Small intestine (tissue), 7 donors: Measurements from ENCODE around the gene ZNF83. TPM values are rescaled to one million over a fixed set of nuclear protein-coding genes. Genes with fewer than 3 reads are reported as not detected.
"Not testable (repeated sequence)": the region's sequence is repeated elsewhere in the genome, so short reads cannot be mapped to it uniquely, and the experiment has no call there.

Experiments used
- DNase-seq, 2 donors: peaks; one replicate each; pipeline versions ENCODE4 v3.0.0 to v3.0.0-alpha.2; 2013
- FAIRE-seq: peaks from 2 replicates; lab custom pipeline; 2012; peaks lifted over from hg19 to GRCh38; lab: Jason Lieb, UNC
- H3K27ac ChIP-seq, 3 donors: one replicate each; pipeline ENCODE4 v1.5.1; 2013; ENCODE audit warnings: low read length in 2 of 3, mild to moderate bottlenecking in 2 of 3, control low read depth in 1 of 3, inconsistent platforms in 1 of 3, low read depth in 1 of 3, moderate library complexity in 1 of 3
- H3K27me3 ChIP-seq, 3 donors: one replicate each; pipeline ENCODE4 v1.6.1; 2013; ENCODE audit warnings: low read length in 3 of 3, inconsistent platforms in 1 of 3; ENCODE audit not compliant: control insufficient read depth in 3 of 3, insufficient read depth in 3 of 3
- H3K36me3 ChIP-seq, 3 donors: one replicate each; pipeline ENCODE4 v1.6.1; 2013; ENCODE audit warnings: low read length in 3 of 3, inconsistent platforms in 1 of 3, low read depth in 1 of 3, mild to moderate bottlenecking in 1 of 3, moderate library complexity in 1 of 3; ENCODE audit not compliant: control insufficient read depth in 3 of 3, insufficient read depth in 2 of 3
- H3K4me1 ChIP-seq, 3 donors: one replicate each; pipeline ENCODE4 v1.6.1; 2013; ENCODE audit warnings: low read length in 2 of 3, inconsistent platforms in 1 of 3, low read depth in 1 of 3, mild to moderate bottlenecking in 1 of 3, moderate library complexity in 1 of 3; ENCODE audit not compliant: control insufficient read depth in 3 of 3, insufficient read depth in 2 of 3
- H3K4me3 ChIP-seq, 3 donors: one replicate each; pipeline ENCODE4 v1.5.1; 2013; ENCODE audit warnings: low read length in 3 of 3, control low read depth in 1 of 3, inconsistent platforms in 1 of 3, low read depth in 1 of 3, mild to moderate bottlenecking in 1 of 3, moderate library complexity in 1 of 3
- H3K9me3 ChIP-seq, 2 donors: one replicate each; pipeline ENCODE4 v1.6.1; 2013; ENCODE audit warnings: low read depth in 1 of 2, low read length in 1 of 2; ENCODE audit not compliant: control insufficient read depth in 2 of 2, insufficient read depth in 1 of 2
- WGBS, 3 donors: extraction: QIAGEN DNeasy Blood & Tissue Kit; methylation state at CpG; one replicate each; pipeline ENCODE4 v1.1.7; 2013; 5-methylcytosine and 5-hydroxymethylcytosine counted together
- polyA plus RNA-seq, 4 donors: library from polyadenylated mRNA; stranded (reverse) in 3 of 4; unstranded in 1 of 4; fragments of 200-250 nt in 3 of 4; fragments of 120-200 nt in 1 of 4; gene quantifications; one replicate each; pipeline versions ENCODE4 v1.2.1 to v1.2.3, GENCODE V29; 2013
- donor health status: healthy with polysubstance abuse.
- donor health status: control.
- donor health status: control.
- donor health status: Bipolar disorder and iron deficiency.
- donor health status: healthy.

ZNF83 gene
- polyA plus RNA-seq, 4 donors = 4.3 to 84.6 (median 12.7) TPM

GRCh38 chr19:52585604-52586003 lies 52.6 kb downstream of the ZNF83 start:
- H3K9me3 ChIP-seq = peaks cover 6 to 46% of the 10 kb centered on the region in 2 donors
- DNase-seq = no peak
- H3K4me3 ChIP-seq = no peak overlapping the region
- FAIRE-seq = no peak
- no peaks in the 10 kb centered on the region for H3K27me3 ChIP-seq
- WGBS, 3 donors = 87 to 93% (median 91%) methylated on average over 6 of the region's 6 CpGs
- H3K27ac ChIP-seq = peak overlapping the region in 1 of 3 donors; percentile 38
- peaks cover 9 to 50% (median 23%) of the 10 kb centered on the region in 3 donors for H3K36me3 ChIP-seq
- no peaks in the 10 kb centered on the region for H3K4me1 ChIP-seq

GRCh38 chr19:52584736-52585440 lies 53.3 kb downstream of the ZNF83 start:
- Histone ChIP-seq H3K27me3 (no peaks in the 10 kb centered on the region), H3K4me1 (no peaks in the 10 kb centered on the region), H3K4me3 (peak overlapping the region in 1 of 3 donors; percentile 42), H3K9me3 (peaks cover 6 to 43% of the 10 kb centered on the region in 2 donors), H3K27ac (peak overlapping the region in 1 of 3 donors; percentile 41), H3K36me3 (peaks cover 11 to 50% (median 27%) of the 10 kb centered on the region in 3 donors)
- DNase-seq (peak in 1 of 2 donors; percentile 43), FAIRE-seq (no peak)
- 49 to 80% (median 78%) methylated on average over 39 of the region's 39 CpGs for WGBS, 3 donors

- 1 to 2% (median 1%) methylated on average over 53 to 57 of the region's 57 CpGs for WGBS, 3 donors
- FAIRE-seq (no peak), DNase-seq (peak; percentile 93 to 97)
- Histone ChIP-seq H3K27ac (peak within 1 kb of the TSS; percentile 86 to 91 (median 89)), H3K4me1 (peaks cover 0 to 4% (median 2%) of the 10 kb centered on the region in 3 donors), H3K27me3 (no peaks in the 10 kb centered on the region), H3K36me3 (peaks cover 2 to 20% (median 13%) of the 10 kb centered on the region in 3 donors), H3K4me3 (peak within 1 kb of the TSS; percentile 61 to 79 (median 67)), H3K9me3 (peaks cover 3 to 47% of the 10 kb centered on the region in 2 donors)
Observed at GRCh38 chr19:52570000-52570861, 67.9 kb downstream of the ZNF83 start, which contains the start of gene ZNF701. Gene ZNF701 (plus strand): TSS chr19:52570287. CDS start chr19:52574148, 3,861 bp downstream.

- peaks cover 2 to 19% (median 13%) of the 10 kb centered on the region in 3 donors for H3K36me3 ChIP-seq
- peak overlapping the region in 2 of 3 donors; percentile 19 to 89 for H3K27ac ChIP-seq
- not testable (repeated sequence) for H3K27me3 ChIP-seq, FAIRE-seq, H3K4me1 ChIP-seq, DNase-seq
- peaks cover 3 to 53% of the 10 kb centered on the region in 2 donors for H3K9me3 ChIP-seq
- H3K4me3 ChIP-seq = peak overlapping the region in 2 of 3 donors; percentile 61 to 79
- WGBS, 3 donors = 11 to 27% (median 25%) methylated on average over 13 of the region's 13 CpGs
Observed at GRCh38 chr19:52569638-52569999, 68.5 kb downstream of the ZNF83 start.

- no peak for DNase-seq
- H3K4me1 ChIP-seq = peaks cover 0 to 4% (median 2%) of the 10 kb centered on the region in 3 donors
- peaks cover 3 to 63% of the 10 kb centered on the region in 2 donors for H3K9me3 ChIP-seq
- no peaks in the 10 kb centered on the region for H3K27me3 ChIP-seq
- no peak for FAIRE-seq
- H3K27ac ChIP-seq = no peak overlapping the region
- H3K4me3 ChIP-seq = no peak overlapping the region
- WGBS, 3 donors = 96 to 98% (median 96%) methylated on average over 14 of the region's 14 CpGs
- peaks cover 6 to 15% (median 14%) of the 10 kb centered on the region in 3 donors for H3K36me3 ChIP-seq
Observed at GRCh38 chr19:52567921-52568320, 70.2 kb downstream of the ZNF83 start.

- FAIRE-seq (no peak), DNase-seq (peak; percentile 21 to 23)
- WGBS, 3 donors = 84 to 100% (median 85%) methylated on average over 2 of the region's 2 CpGs
- Histone ChIP-seq H3K9me3 (peaks cover 3 to 72% of the 10 kb centered on the region in 2 donors), H3K27ac (no peak overlapping the region), H3K4me3 (no peak overlapping the region), H3K27me3 (no peaks in the 10 kb centered on the region), H3K4me1 (peaks cover 0 to 4% (median 2%) of the 10 kb centered on the region in 3 donors), H3K36me3 (peaks cover 6 to 18% (median 10%) of the 10 kb centered on the region in 3 donors)
Observed at GRCh38 chr19:52566588-52566987, 71.6 kb downstream of the ZNF83 start.

- WGBS, 3 donors = 84 to 97% (median 95%) methylated on average over 6 of the region's 6 CpGs
- H3K9me3 ChIP-seq = peaks cover 3 to 77% of the 10 kb centered on the region in 2 donors
Observed at GRCh38 chr19:52566121-52566520, 72.0 kb downstream of the ZNF83 start.

More at GRCh38 chr19:52566121-52566520, 72.0 kb downstream of the ZNF83 start:
- DNase-seq = no peak
- Histone ChIP-seq H3K36me3 (peaks cover 6 to 20% (median 10%) of the 10 kb centered on the region in 3 donors), H3K4me3 (no peak overlapping the region), H3K4me1 (peaks cover 0 to 4% (median 1%) of the 10 kb centered on the region in 3 donors), H3K27ac (no peak overlapping the region), H3K27me3 (no peaks in the 10 kb centered on the region)
- no peak for FAIRE-seq
